ENCODE measurements around the gene DCAF12.

GRCh38 chr9:34114436-34114835 lies 12.1 kb downstream of the DCAF12 start:
- no peak for TF ChIP-seq CTCF (IDR thresholded peaks at IDR 0.05; ENCODE audit: control extremely low read depth in 1 of 3, insufficient read depth in 1 of 3, low read depth in 1 of 3, low read length in 3 of 3)
- TF ChIP-seq POLR2A (IDR thresholded peaks at IDR 0.05; ENCODE audit: control extremely low read depth in 1 of 2, low read depth in 2 of 2, low read length in 2 of 2): no peak
- TF ChIP-seq TBP (IDR thresholded peaks at IDR 0.05; ENCODE audit: low read depth, low read length): no peak
- TF ChIP-seq KDM1A (IDR thresholded peaks at IDR 0.05; ENCODE audit: borderline replicate concordance, low read length): no peak
- no peak for TF ChIP-seq RFX5 (IDR thresholded peaks at IDR 0.05; ENCODE audit: borderline replicate concordance, low read depth, low read length)
- TF ChIP-seq EP300 (IDR thresholded peaks at IDR 0.05; ENCODE audit: borderline replicate concordance in 1 of 2, low read depth in 2 of 2, low read length in 2 of 2): no peak
